Upper lobe of right lung (tissue), 1 donor: ENCODE data around the gene CHD5. TPM values are rescaled to one million over a fixed set of nuclear protein-coding genes. Genes with fewer than 3 reads are reported as not detected.
"Not testable (repeated sequence)": the region's sequence is repeated elsewhere in the genome, so short reads cannot be mapped to it uniquely, and the experiment has no call there.

Experiments
- ATAC-seq: fragments of 200-7000 bp; cut with Tn5 transposase; one replicate; pipeline ENCODE4 v1.9.1; 2020; ENCODE audit warnings: mild to moderate bottlenecking, moderate library complexity
- DNase-seq: peaks from one replicate; pipeline ENCODE4 v3.0.0-alpha.2; 2020
- H3K27ac ChIP-seq: fragments of 200-600 bp; one replicate; pipeline ENCODE4 v1.8.0; 2022
- H3K27me3 ChIP-seq: fragments of 200-600 bp; one replicate; pipeline ENCODE4 v1.8.0; 2022; ENCODE audit warnings: mild to moderate bottlenecking
- H3K36me3 ChIP-seq: fragments of 200-600 bp; one replicate; pipeline ENCODE4 v1.8.0; 2022
- H3K4me1 ChIP-seq: fragments of 200-600 bp; one replicate; pipeline ENCODE4 v1.8.0; 2022
- H3K4me3 ChIP-seq: fragments of 200-600 bp; one replicate; pipeline ENCODE4 v1.8.0; 2022; ENCODE audit warnings: mild to moderate bottlenecking
- H3K9me3 ChIP-seq: fragments of 200-600 bp; one replicate; pipeline ENCODE4 v1.8.0; 2022
- CTCF ChIP-seq: fragments of 200-600 bp; IDR thresholded peaks from one replicate; pipeline ENCODE4 v1.8.0; 2022; ENCODE audit warnings: antibody characterized with exemption
- intact Hi-C: fragments of 100-400 bp; cut with DNase I; formaldehyde crosslinking; loops from one replicate; pipeline ENCODE4 v1.11.0; 2022
- total RNA-seq: library from RNA; stranded (reverse); fragmentation: NEBNext Ultra II Directional; extraction: Animal tissue kit (Norgen Biotek cat#: 25700); gene quantifications from one replicate; pipeline ENCODE4 v1.2.1, GENCODE V29; 2021
- donor health status: DM: no; HTN: yes; CAD: no; lungs with severe emphysema.

CHD5 gene
- total RNA-seq, 1 donor from 2014 or later: 0.23 TPM

- intact Hi-C loops: no loop called here
- DNase-seq: no peak
- no peaks in the 10 kb centered on the region for H3K4me1 ChIP-seq
- no peaks in the 10 kb centered on the region for H3K9me3 ChIP-seq
- no peak for TF ChIP-seq CTCF
- H3K36me3 ChIP-seq: no peaks in the 10 kb centered on the region
- H3K27me3 ChIP-seq: no peaks in the 10 kb centered on the region
- no peak overlapping the region for H3K4me3 ChIP-seq
- no peak overlapping the region for H3K27ac ChIP-seq
- ATAC-seq: no peak
Observed at GRCh38 chr1:6065093-6065858, 114.8 kb downstream of the CHD5 start.

- H3K4me1 ChIP-seq, H3K27ac ChIP-seq, H3K36me3 ChIP-seq, H3K4me3 ChIP-seq, DNase-seq, H3K9me3 ChIP-seq, intact Hi-C loops, H3K27me3 ChIP-seq: not testable (repeated sequence)
- peak; percentile 74 for ATAC-seq
Observed at GRCh38 chr1:6063532-6064053, 116.5 kb downstream of the CHD5 start.

- no peak for DNase-seq
- peaks cover 8% of the 10 kb centered on the region for H3K4me1 ChIP-seq
- intact Hi-C loops: no loop called here
Observed at GRCh38 chr1:6062670-6063069, 117.5 kb downstream of the CHD5 start.

GRCh38 chr1:6059866-6060265 lies 120.3 kb downstream of the CHD5 start:
- Histone ChIP-seq H3K27me3 (no peaks in the 10 kb centered on the region), H3K36me3 (no peaks in the 10 kb centered on the region), H3K27ac (no peak overlapping the region), H3K9me3 (no peaks in the 10 kb centered on the region), H3K4me1 (peaks cover 13% of the 10 kb centered on the region), H3K4me3 (no peak overlapping the region)
- TF ChIP-seq CTCF: no peak
- intact Hi-C loops: no loop called here
- DNase-seq: no peak
- ATAC-seq: peak; percentile 17

More at GRCh38 chr1:6062670-6063069, 117.5 kb downstream of the CHD5 start:
- TF ChIP-seq CTCF: no peak
- Histone ChIP-seq H3K36me3 (no peaks in the 10 kb centered on the region), H3K27ac (no peak overlapping the region), H3K27me3 (no peaks in the 10 kb centered on the region), H3K9me3 (no peaks in the 10 kb centered on the region), H3K4me3 (no peak overlapping the region)
- no peak for ATAC-seq

- ATAC-seq (no peak), DNase-seq (no peak)
- intact Hi-C loops: no loop called here
- Histone ChIP-seq H3K4me3 (no peak overlapping the region), H3K36me3 (no peaks in the 10 kb centered on the region), H3K27me3 (no peaks in the 10 kb centered on the region), H3K9me3 (no peaks in the 10 kb centered on the region), H3K27ac (no peak overlapping the region), H3K4me1 (peaks cover 13% of the 10 kb centered on the region)
- TF ChIP-seq CTCF: no peak
Observed at GRCh38 chr1:6057170-6057845, 122.8 kb downstream of the CHD5 start.

- Histone ChIP-seq H3K4me3 (no peak overlapping the region), H3K9me3 (no peaks in the 10 kb centered on the region), H3K4me1 (peaks cover 13% of the 10 kb centered on the region), H3K27me3 (no peaks in the 10 kb centered on the region), H3K36me3 (no peaks in the 10 kb centered on the region), H3K27ac (no peak overlapping the region)
- intact Hi-C loops: no loop called here
- peak; percentile 80 for ATAC-seq
- no peak for TF ChIP-seq CTCF
- DNase-seq: no peak
Observed at GRCh38 chr1:6056572-6056948, 123.6 kb downstream of the CHD5 start.
